Measurements from ENCODE around the gene STX12.
A peak's percentile ranks its signal among the peaks of the same experiment; 100 is the strongest.

The STX12 gene

DNA sequence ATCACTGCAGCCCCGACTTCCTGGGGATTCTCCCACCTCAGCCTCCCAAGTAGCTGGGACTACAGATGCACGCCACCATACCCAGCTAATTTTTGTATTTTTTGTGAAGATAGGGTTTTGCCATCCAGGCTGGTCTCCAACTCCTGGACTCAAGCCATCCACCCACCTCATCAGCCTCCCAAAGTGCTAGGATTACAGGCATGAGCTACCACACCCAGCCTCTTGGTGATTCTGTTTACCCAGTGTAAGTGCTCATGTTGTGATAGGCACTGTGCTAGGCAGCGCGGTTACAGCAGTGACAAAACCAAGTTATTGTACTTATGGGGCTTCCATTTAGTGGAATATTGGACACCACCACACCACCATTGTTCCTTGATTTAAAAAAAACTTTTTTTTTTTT, 9.7 kb upstream of the STX12 start:
- DNase-seq (ENCODE audit: low spot score) = no peak
- H3K9ac ChIP-seq (ENCODE audit: low read depth, low read length, poor library complexity) = no peak overlapping the region
- H2BK5ac ChIP-seq (ENCODE audit: low read length) = no peak overlapping the region
- H2BK120ac ChIP-seq (ENCODE audit: low read depth, low read length) = no peak overlapping the region
- H2AK5ac ChIP-seq (ENCODE audit: low read depth, low read length) = no peak overlapping the region
- no CpG with 5 or more reads among the region's 4 CpGs for WGBS, 2 donors (ENCODE audit: extremely low coverage in 2 of 2, insufficient read length in 2 of 2, insufficient replicate concordance in 1 of 2)
- H3K27ac ChIP-seq (replicated peaks; ENCODE audit: low read length) = no peak overlapping the region
- H3K36me3 ChIP-seq (replicated peaks in 1 of 2; ENCODE audit: control insufficient read depth in 2 of 2, insufficient read depth in 2 of 2, low read length in 2 of 2) = peaks cover 3 to 21% of the 10 kb centered on the region in 2 donors
- H2BK15ac ChIP-seq (ENCODE audit: low read length) = no peak overlapping the region
- no peaks in the 10 kb centered on the region for H3K27me3 ChIP-seq (ENCODE audit: control insufficient read depth in 3 of 3, insufficient read depth in 3 of 3, low read depth in 1 of 3, low read length in 3 of 3)
- H3K9me3 ChIP-seq (replicated peaks in 1 of 2; ENCODE audit: control insufficient read depth in 2 of 2, insufficient read depth in 1 of 2, low read depth in 1 of 2, low read length in 2 of 2) = no peaks in the 10 kb centered on the region
- H3K14ac ChIP-seq (ENCODE audit: low read length) = no peak overlapping the region
- no peaks in the 10 kb centered on the region for H3K4me1 ChIP-seq (ENCODE audit: control insufficient read depth in 2 of 2, insufficient read depth in 1 of 2, low read depth in 1 of 2, low read length in 2 of 2)
- no peak overlapping the region for H3K4ac ChIP-seq (ENCODE audit: low read length)
- no peak overlapping the region for H4K8ac ChIP-seq (ENCODE audit: low read depth, low read length)
- H3K23ac ChIP-seq (ENCODE audit: low read depth, low read length, poor library complexity) = no peak overlapping the region
- H3K79me1 ChIP-seq (ENCODE audit: low read depth, low read length) = no peaks in the 10 kb centered on the region
- H2AFZ ChIP-seq (ENCODE audit: low read length) = no peak overlapping the region
- no peak overlapping the region for H4K91ac ChIP-seq (ENCODE audit: low read depth, low read length, poor library complexity)
- H3K18ac ChIP-seq (ENCODE audit: low read length) = no peak overlapping the region
- H3K4me3 ChIP-seq (ENCODE audit: low read length in 2 of 2) = no peak overlapping the region
- no peak overlapping the region for H3K4me2 ChIP-seq (ENCODE audit: insufficient read depth, low read length, poor library complexity, severe bottlenecking)
- H2BK12ac ChIP-seq (ENCODE audit: low read length) = no peak overlapping the region

DNA sequence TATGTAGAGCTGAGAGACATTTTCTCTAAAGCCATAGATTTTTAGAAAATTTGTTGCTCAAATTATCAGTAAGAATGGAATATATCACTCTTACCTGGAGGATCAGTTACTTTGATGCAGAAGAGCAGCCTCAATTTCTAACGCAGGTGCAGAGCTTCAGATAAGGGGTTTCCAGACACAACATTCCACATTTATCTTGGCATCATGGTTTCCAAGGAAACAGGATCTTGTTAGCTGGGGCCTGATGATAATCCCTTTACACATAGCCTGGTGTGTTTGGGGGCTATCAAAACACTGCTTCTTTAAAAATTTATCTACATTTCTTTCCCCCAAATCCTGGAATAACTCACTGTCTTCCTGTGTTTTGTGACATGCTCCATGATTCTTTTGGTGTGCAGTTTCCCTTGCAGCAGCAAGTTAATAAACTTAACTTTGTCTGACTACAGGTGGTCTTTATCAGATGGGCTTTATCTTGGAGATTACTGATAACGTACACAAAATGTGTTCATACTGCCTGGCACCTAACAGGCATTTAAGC, 2.7 kb upstream of the STX12 start:
- no peak overlapping the region for H3K27ac ChIP-seq (replicated peaks; ENCODE audit: low read length)
- no peak for DNase-seq (ENCODE audit: low spot score)
- H3K9ac ChIP-seq (ENCODE audit: low read depth, low read length, poor library complexity) = no peak overlapping the region
- H2BK15ac ChIP-seq (ENCODE audit: low read length) = no peak overlapping the region
- H2BK5ac ChIP-seq (ENCODE audit: low read length) = no peak overlapping the region
- no peak overlapping the region for H2AK5ac ChIP-seq (ENCODE audit: low read depth, low read length)
- H3K9me3 ChIP-seq (replicated peaks in 1 of 2; ENCODE audit: control insufficient read depth in 2 of 2, insufficient read depth in 1 of 2, low read depth in 1 of 2, low read length in 2 of 2) = no peaks in the 10 kb centered on the region
- H3K27me3 ChIP-seq (ENCODE audit: control insufficient read depth in 3 of 3, insufficient read depth in 3 of 3, low read depth in 1 of 3, low read length in 3 of 3) = no peaks in the 10 kb centered on the region
- no peak overlapping the region for H4K91ac ChIP-seq (ENCODE audit: low read depth, low read length, poor library complexity)
- no peak overlapping the region for H3K14ac ChIP-seq (ENCODE audit: low read length)
- no peak overlapping the region for H3K18ac ChIP-seq (ENCODE audit: low read length)
- no peaks in the 10 kb centered on the region for H3K36me3 ChIP-seq (replicated peaks in 1 of 2; ENCODE audit: control insufficient read depth in 2 of 2, insufficient read depth in 2 of 2, low read length in 2 of 2)
- no peak overlapping the region for H3K4ac ChIP-seq (ENCODE audit: low read length)
- H3K4me1 ChIP-seq (ENCODE audit: control insufficient read depth in 2 of 2, insufficient read depth in 1 of 2, low read depth in 1 of 2, low read length in 2 of 2) = peaks cover 4 to 5% of the 10 kb centered on the region in 2 donors
- no peak overlapping the region for H3K4me3 ChIP-seq (ENCODE audit: low read length in 2 of 2)
- no peak overlapping the region for H3K23ac ChIP-seq (ENCODE audit: low read depth, low read length, poor library complexity)
- H2BK12ac ChIP-seq (ENCODE audit: low read length) = no peak overlapping the region
- no CpG with 5 or more reads among the region's 2 CpGs for WGBS, 2 donors (ENCODE audit: extremely low coverage in 2 of 2, insufficient read length in 2 of 2, insufficient replicate concordance in 1 of 2)
- no peak overlapping the region for H2AFZ ChIP-seq (ENCODE audit: low read length)
- no peak overlapping the region for H2BK120ac ChIP-seq (ENCODE audit: low read depth, low read length)
- no peak overlapping the region for H4K8ac ChIP-seq (ENCODE audit: low read depth, low read length)
- no peak overlapping the region for H3K4me2 ChIP-seq (ENCODE audit: insufficient read depth, low read length, poor library complexity, severe bottlenecking)
- peaks cover 4% of the 10 kb centered on the region for H3K79me1 ChIP-seq (ENCODE audit: low read depth, low read length)

GRCh38 chr1:27772036-27772931, 735 bp upstream of the STX12 start:
- Histone ChIP-seq H2BK5ac (ENCODE audit: low read length) (no peak overlapping the region), H3K9me3 (replicated peaks in 1 of 2; ENCODE audit: control insufficient read depth in 2 of 2, insufficient read depth in 1 of 2, low read depth in 1 of 2, low read length in 2 of 2) (no peaks in the 10 kb centered on the region), H3K18ac (ENCODE audit: low read length) (no peak overlapping the region), H4K8ac (ENCODE audit: low read depth, low read length) (no peak overlapping the region), H2AK5ac (ENCODE audit: low read depth, low read length) (no peak overlapping the region), H3K4me2 (ENCODE audit: insufficient read depth, low read length, poor library complexity, severe bottlenecking) (peak overlapping the region; percentile 54), H3K14ac (ENCODE audit: low read length) (no peak overlapping the region), H3K9ac (ENCODE audit: low read depth, low read length, poor library complexity) (no peak overlapping the region), H3K4me1 (ENCODE audit: control insufficient read depth in 2 of 2, insufficient read depth in 1 of 2, low read depth in 1 of 2, low read length in 2 of 2) (peaks cover 4 to 5% of the 10 kb centered on the region in 2 donors), H2BK15ac (ENCODE audit: low read length) (no peak overlapping the region), H2AFZ (ENCODE audit: low read length) (peak overlapping the region; percentile 91), H3K4ac (ENCODE audit: low read length) (no peak overlapping the region), H3K27ac (replicated peaks; ENCODE audit: low read length) (no peak overlapping the region), H3K79me1 (ENCODE audit: low read depth, low read length) (peaks cover 4% of the 10 kb centered on the region), H3K23ac (ENCODE audit: low read depth, low read length, poor library complexity) (no peak overlapping the region), H3K27me3 (ENCODE audit: control insufficient read depth in 3 of 3, insufficient read depth in 3 of 3, low read depth in 1 of 3, low read length in 3 of 3) (no peaks in the 10 kb centered on the region), H2BK120ac (ENCODE audit: low read depth, low read length) (no peak overlapping the region), H2BK12ac (ENCODE audit: low read length) (no peak overlapping the region), H3K4me3 (ENCODE audit: low read length in 2 of 2) (peak overlapping the region; percentile 65 to 71), H4K91ac (ENCODE audit: low read depth, low read length, poor library complexity) (no peak overlapping the region), H3K36me3 (replicated peaks in 1 of 2; ENCODE audit: control insufficient read depth in 2 of 2, insufficient read depth in 2 of 2, low read length in 2 of 2) (no peaks in the 10 kb centered on the region)
- DNase-seq (ENCODE audit: low spot score) = no peak
- whole genome bisulfite sequencing, 2 donors (ENCODE audit: extremely low coverage in 2 of 2, insufficient read length in 2 of 2, insufficient replicate concordance in 1 of 2) = 100% methylated on average over 3 to 4 of the region's 18 CpGs

DNA sequence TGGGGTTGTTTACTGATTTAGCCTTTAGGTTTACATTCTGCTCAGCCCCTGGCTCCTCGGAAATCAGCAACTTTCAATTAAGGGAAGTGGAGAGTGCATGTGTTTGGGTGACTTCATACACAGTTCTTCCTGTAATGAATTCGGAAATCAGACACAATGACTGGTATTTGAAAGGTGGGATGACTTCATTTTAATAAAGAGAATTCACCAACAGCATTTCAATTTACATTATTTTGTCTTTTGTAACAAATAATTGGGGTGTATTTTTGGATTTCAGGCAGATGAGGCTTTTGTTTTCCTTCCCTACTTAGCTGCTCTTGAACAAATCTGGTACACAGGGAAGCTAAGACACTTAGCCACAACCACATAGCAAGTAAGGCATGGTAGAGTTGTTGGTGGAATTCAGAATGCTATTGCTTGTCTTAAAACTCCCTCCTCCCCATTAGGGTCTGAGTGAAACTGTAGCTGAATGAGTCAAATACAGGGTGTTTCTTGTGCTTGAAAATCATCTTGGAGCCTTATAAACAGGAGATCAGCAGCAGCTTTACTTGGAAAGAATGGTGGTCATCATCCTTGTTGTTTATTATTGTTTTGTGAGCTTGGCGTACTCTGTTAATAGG, 917 bp downstream of the STX12 start:
- Histone ChIP-seq H3K4me3 (ENCODE audit: low read length in 2 of 2) (peak overlapping the region; percentile 71 to 94), H3K14ac (ENCODE audit: low read length) (peak overlapping the region; percentile 10), H2BK120ac (ENCODE audit: low read depth, low read length) (no peak overlapping the region), H3K4ac (ENCODE audit: low read length) (no peak overlapping the region), H3K9ac (ENCODE audit: low read depth, low read length, poor library complexity) (peak overlapping the region; percentile 89), H2BK12ac (ENCODE audit: low read length) (no peak overlapping the region), H3K18ac (ENCODE audit: low read length) (peak overlapping the region; percentile 92), H4K8ac (ENCODE audit: low read depth, low read length) (no peak overlapping the region), H2AK5ac (ENCODE audit: low read depth, low read length) (no peak overlapping the region), H3K9me3 (replicated peaks in 1 of 2; ENCODE audit: control insufficient read depth in 2 of 2, insufficient read depth in 1 of 2, low read depth in 1 of 2, low read length in 2 of 2) (no peaks in the 10 kb centered on the region), H2BK15ac (ENCODE audit: low read length) (no peak overlapping the region), H2AFZ (ENCODE audit: low read length) (peak overlapping the region; percentile 91), H3K4me2 (ENCODE audit: insufficient read depth, low read length, poor library complexity, severe bottlenecking) (peak overlapping the region; percentile 84), H3K4me1 (ENCODE audit: control insufficient read depth in 2 of 2, insufficient read depth in 1 of 2, low read depth in 1 of 2, low read length in 2 of 2) (peaks cover 4 to 5% of the 10 kb centered on the region in 2 donors), H2BK5ac (ENCODE audit: low read length) (no peak overlapping the region), H3K27ac (replicated peaks; ENCODE audit: low read length) (no peak overlapping the region), H3K36me3 (replicated peaks in 1 of 2; ENCODE audit: control insufficient read depth in 2 of 2, insufficient read depth in 2 of 2, low read length in 2 of 2) (no peaks in the 10 kb centered on the region), H4K91ac (ENCODE audit: low read depth, low read length, poor library complexity) (no peak overlapping the region), H3K79me1 (ENCODE audit: low read depth, low read length) (peaks cover 8% of the 10 kb centered on the region), H3K23ac (ENCODE audit: low read depth, low read length, poor library complexity) (no peak overlapping the region), H3K27me3 (ENCODE audit: control insufficient read depth in 3 of 3, insufficient read depth in 3 of 3, low read depth in 1 of 3, low read length in 3 of 3) (no peaks in the 10 kb centered on the region)
- no CpG with 5 or more reads among the region's 3 CpGs for WGBS, 2 donors (ENCODE audit: extremely low coverage in 2 of 2, insufficient read length in 2 of 2, insufficient replicate concordance in 1 of 2)
- peak; percentile 5 for DNase-seq (ENCODE audit: low spot score)
